Liver (tissue), 9 donors: ENCODE data around the gene GPR22. TPM values are rescaled to one million over a fixed set of nuclear protein-coding genes. Genes with fewer than 3 reads are reported as not detected.

Experiments used
- DNase-seq: peaks from one replicate; pipeline ENCODE4 v3.0.0-alpha.2; 2017; ENCODE audit warnings: low spot score
- H3K27ac ChIP-seq, 2 donors: one replicate each; pipeline ENCODE4 v1.7.0; 2013; ENCODE audit warnings: inconsistent platforms in 2 of 2, low read length in 2 of 2, control low read depth in 1 of 2, low read depth in 1 of 2, mild to moderate bottlenecking in 1 of 2
- H3K27me3 ChIP-seq, 4 donors: one replicate each; pipeline versions ENCODE4 v1.6.1 to v1.7.0; 2013; ENCODE audit warnings: low read length in 3 of 4, inconsistent platforms in 1 of 4, mild to moderate bottlenecking in 1 of 4, moderate library complexity in 1 of 4; ENCODE audit not compliant: control insufficient read depth in 4 of 4, insufficient read depth in 4 of 4
- H3K36me3 ChIP-seq, 4 donors: one replicate each; pipeline versions ENCODE4 v1.6.1 to v1.7.0; 2013; ENCODE audit warnings: low read length in 3 of 4, mild to moderate bottlenecking in 3 of 4, low read depth in 1 of 4, moderate library complexity in 1 of 4; ENCODE audit not compliant: control insufficient read depth in 4 of 4, insufficient read depth in 3 of 4
- H3K4me1 ChIP-seq, 4 donors: one replicate each; pipeline versions ENCODE4 v1.6.1 to v1.7.0; 2013; ENCODE audit warnings: low read length in 3 of 4, mild to moderate bottlenecking in 3 of 4, moderate library complexity in 1 of 4; ENCODE audit not compliant: control insufficient read depth in 4 of 4, insufficient read depth in 4 of 4
- H3K4me3 ChIP-seq, 3 donors: one replicate each; pipeline versions ENCODE4 v1.6.1 to v1.7.0; 2013; ENCODE audit warnings: low read length in 3 of 3, control low read depth in 1 of 3, low read depth in 1 of 3, mild to moderate bottlenecking in 1 of 3
- H3K9ac ChIP-seq, 2 donors: one replicate each; pipeline ENCODE4 v1.7.0; 2013; ENCODE audit warnings: low read length in 2 of 2, mild to moderate bottlenecking in 2 of 2, moderate library complexity in 2 of 2, control low read depth in 1 of 2, low read depth in 1 of 2
- H3K9me3 ChIP-seq, 4 donors: one replicate each; pipeline versions ENCODE4 v1.6.1 to v1.7.0; 2013; ENCODE audit warnings: low read length in 3 of 4; ENCODE audit not compliant: control insufficient read depth in 4 of 4
- CTCF ChIP-seq: fragments of 150-350 bp; IDR thresholded peaks from 2 replicates; pipeline ENCODE4 v1.5.1; 2017; ENCODE audit warnings: improper control_type of control experiment, low read depth, low read length; ENCODE audit not compliant: missing input control
- EGR1 ChIP-seq, 2 donors: IDR thresholded peaks; 2 replicates each; pipeline ENCODE4 v1.6.1; 2016 to 2018; ENCODE audit warnings: antibody characterized with exemption in 2 of 2, low read depth in 2 of 2
- FOXA1 ChIP-seq: IDR thresholded peaks from 2 replicates; pipeline ENCODE4 v1.6.1; 2016; ENCODE audit warnings: antibody characterized with exemption
- FOXA2 ChIP-seq: IDR thresholded peaks from 2 replicates; pipeline ENCODE4 v1.6.1; 2016; ENCODE audit warnings: antibody characterized with exemption
- GABPA ChIP-seq, 2 donors: IDR thresholded peaks in 1 of 2; conservative IDR thresholded peaks in 1 of 2; 2 replicates each; pipeline ENCODE4 v1.6.1; 2016; ENCODE audit warnings: antibody characterized with exemption in 2 of 2, mild to moderate bottlenecking in 1 of 2, moderate library complexity in 1 of 2
- HNF4A ChIP-seq, 2 donors: conservative IDR thresholded peaks; 2 replicates each; pipeline ENCODE4 v1.6.1; 2016; ENCODE audit warnings: antibody characterized with exemption in 2 of 2, mild to moderate bottlenecking in 2 of 2
- HNF4G ChIP-seq: IDR thresholded peaks from 2 replicates; pipeline ENCODE4 v1.6.1; 2016; ENCODE audit warnings: antibody characterized with exemption
- JUND ChIP-seq, 2 donors: IDR thresholded peaks; 2 replicates each; pipeline ENCODE4 v1.6.1; 2016; ENCODE audit warnings: antibody characterized with exemption in 2 of 2
- MAX ChIP-seq: IDR thresholded peaks from 2 replicates; pipeline ENCODE4 v1.6.1; 2016; ENCODE audit warnings: antibody characterized with exemption
- NR2F2 ChIP-seq: IDR thresholded peaks from 2 replicates; pipeline ENCODE4 v1.6.1; 2016; ENCODE audit warnings: antibody characterized with exemption
- RAD21 ChIP-seq, 2 donors: IDR thresholded peaks; 2 replicates each; pipeline ENCODE4 v1.6.1; 2016; ENCODE audit warnings: antibody characterized with exemption in 2 of 2, mild to moderate bottlenecking in 2 of 2
- RXRA ChIP-seq, 2 donors: IDR thresholded peaks; 2 replicates each; pipeline ENCODE4 v1.6.1; 2017 to 2018; ENCODE audit warnings: antibody characterized with exemption in 2 of 2, mild to moderate bottlenecking in 1 of 2
- SP1 ChIP-seq: IDR thresholded peaks from 2 replicates; pipeline ENCODE4 v1.6.1; 2018; ENCODE audit warnings: antibody characterized with exemption, mild to moderate bottlenecking
- TAF1 ChIP-seq: conservative IDR thresholded peaks from 2 replicates; pipeline ENCODE4 v1.6.1; 2016; ENCODE audit warnings: antibody characterized with exemption, mild to moderate bottlenecking
- YY1 ChIP-seq: IDR thresholded peaks from 2 replicates; pipeline ENCODE4 v1.6.1; 2016; ENCODE audit warnings: antibody characterized with exemption, mild to moderate bottlenecking
- WGBS: extraction: QIAGEN DNeasy Blood & Tissue Kit; methylation state at CpG from one replicate; pipeline ENCODE4 v1.1.7; 2013; 5-methylcytosine and 5-hydroxymethylcytosine counted together
- polyA plus RNA-seq, 2 donors: library from polyadenylated mRNA; stranded (reverse) in 1 of 2; unstranded in 1 of 2; fragments of 200-250 nt in 1 of 2; fragments of >200 nt in 1 of 2; fragmentation: Nextera tagmentation in 1 of 2; extraction: Ambion mirVana in 1 of 2; gene quantifications; one replicate each; pipeline versions ENCODE4 v1.2.1 to v1.2.3, GENCODE V29; 2013 to 2015
- total RNA-seq, 2 donors: library from RNA; depleted of rRNA; stranded (reverse); fragments of >200 nt; gene quantifications; one replicate each; pipeline ENCODE4 v1.2.3, GENCODE V29; 2014
- TF ChIP-seq, protein P1 (sequence below): IDR thresholded peaks from 2 replicates; pipeline ENCODE4 v1.6.1; 2016; ENCODE audit warnings: antibody characterized with exemption
- TF ChIP-seq, protein P2 (sequence below): IDR thresholded peaks from 2 replicates; pipeline ENCODE4 v1.6.1; 2016; ENCODE audit warnings: antibody characterized with exemption
- TF ChIP-seq, protein P3 (sequence below): IDR thresholded peaks from 2 replicates; pipeline ENCODE4 v1.6.1; 2016; ENCODE audit warnings: antibody characterized with exemption, mild to moderate bottlenecking
- donor health status: healthy.
- donor health status: healthy.
- donor health status: healthy.
- donor health status: healthy.
- donor health status: healthy.

The GPR22 gene
- total and polyA plus RNA-seq, 4 donors, result 2.1 TPM; not detected in 3

GRCh38 chr7:107467972-107468371 lies 1.9 kb upstream of the GPR22 start:
- H3K27me3 ChIP-seq, result no peaks in the 10 kb centered on the region
- H3K36me3 ChIP-seq, result no peaks in the 10 kb centered on the region
- H3K4me3 ChIP-seq, result no peak overlapping the region
- no peak overlapping the region for H3K27ac ChIP-seq
- no peaks in the 10 kb centered on the region for H3K9me3 ChIP-seq
- no peaks in the 10 kb centered on the region for H3K4me1 ChIP-seq
- TF ChIP-seq HNF4A (conservative IDR thresholded peaks at IDR 0.05) (no peak), GABPA (IDR thresholded peaks at IDR 0.05 in 1 of 2, conservative IDR thresholded peaks at IDR 0.05 in 1 of 2) (no peak), HNF4G (no peak), TAF1 (no peak), JUND (IDR thresholded peaks at IDR 0.05) (no peak), FOXA2 (no peak), YY1 (no peak), NR2F2 (no peak), SP1 (no peak), CTCF (no peak), EGR1 (IDR thresholded peaks at IDR 0.05; ENCODE audit: low read depth in 2 of 2) (no peak), FOXA1 (no peak), RXRA (IDR thresholded peaks at IDR 0.05) (no peak)
- TF ChIP-seq, protein P1, sequence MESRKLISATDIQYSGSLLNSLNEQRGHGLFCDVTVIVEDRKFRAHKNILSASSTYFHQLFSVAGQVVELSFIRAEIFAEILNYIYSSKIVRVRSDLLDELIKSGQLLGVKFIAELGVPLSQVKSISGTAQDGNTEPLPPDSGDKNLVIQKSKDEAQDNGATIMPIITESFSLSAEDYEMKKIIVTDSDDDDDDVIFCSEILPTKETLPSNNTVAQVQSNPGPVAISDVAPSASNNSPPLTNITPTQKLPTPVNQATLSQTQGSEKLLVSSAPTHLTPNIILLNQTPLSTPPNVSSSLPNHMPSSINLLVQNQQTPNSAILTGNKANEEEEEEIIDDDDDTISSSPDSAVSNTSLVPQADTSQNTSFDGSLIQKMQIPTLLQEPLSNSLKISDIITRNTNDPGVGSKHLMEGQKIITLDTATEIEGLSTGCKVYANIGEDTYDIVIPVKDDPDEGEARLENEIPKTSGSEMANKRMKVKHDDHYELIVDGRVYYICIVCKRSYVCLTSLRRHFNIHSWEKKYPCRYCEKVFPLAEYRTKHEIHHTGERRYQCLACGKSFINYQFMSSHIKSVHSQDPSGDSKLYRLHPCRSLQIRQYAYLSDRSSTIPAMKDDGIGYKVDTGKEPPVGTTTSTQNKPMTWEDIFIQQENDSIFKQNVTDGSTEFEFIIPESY, result no peak
- WGBS, result 98% methylated on average over 2 of the region's 2 CpGs
- H3K9ac ChIP-seq, result no peak overlapping the region
- DNase-seq, result no peak

DNA sequence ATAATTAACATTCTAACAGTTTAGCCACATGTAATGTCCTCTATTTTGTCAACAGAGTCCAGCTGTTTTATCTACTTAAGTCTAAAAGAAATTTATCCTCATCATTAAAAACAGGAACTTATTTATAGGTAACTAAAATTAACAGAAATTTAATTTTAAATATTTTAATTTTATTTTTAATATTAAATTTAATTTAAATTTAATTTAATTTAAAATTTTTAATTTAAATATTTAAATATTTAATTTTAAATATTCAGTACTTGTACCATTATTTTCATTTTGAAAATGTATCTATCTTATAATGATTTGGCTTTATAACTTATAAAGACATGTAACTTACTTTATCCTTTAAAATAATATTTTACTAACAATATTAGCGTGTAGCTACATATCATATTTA lies 1.0 kb upstream of the GPR22 start:
- Histone ChIP-seq H3K9me3 (no peaks in the 10 kb centered on the region), H3K9ac (no peak overlapping the region), H3K27ac (no peak overlapping the region), H3K4me1 (no peaks in the 10 kb centered on the region), H3K4me3 (no peak overlapping the region), H3K36me3 (no peaks in the 10 kb centered on the region), H3K27me3 (no peaks in the 10 kb centered on the region)
- TF ChIP-seq, protein P1, result no peak
- TF ChIP-seq HNF4G (no peak), HNF4A (conservative IDR thresholded peaks at IDR 0.05) (no peak), RXRA (IDR thresholded peaks at IDR 0.05) (no peak), CTCF (no peak), YY1 (no peak), SP1 (no peak), NR2F2 (no peak), JUND (IDR thresholded peaks at IDR 0.05) (no peak), FOXA2 (no peak), EGR1 (IDR thresholded peaks at IDR 0.05; ENCODE audit: low read depth in 2 of 2) (no peak), RAD21 (IDR thresholded peaks at IDR 0.05) (no peak), GABPA (IDR thresholded peaks at IDR 0.05 in 1 of 2, conservative IDR thresholded peaks at IDR 0.05 in 1 of 2) (no peak), MAX (no peak)
- TF ChIP-seq, protein P2, sequence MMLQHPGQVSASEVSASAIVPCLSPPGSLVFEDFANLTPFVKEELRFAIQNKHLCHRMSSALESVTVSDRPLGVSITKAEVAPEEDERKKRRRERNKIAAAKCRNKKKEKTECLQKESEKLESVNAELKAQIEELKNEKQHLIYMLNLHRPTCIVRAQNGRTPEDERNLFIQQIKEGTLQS, result no peak
- TF ChIP-seq, protein P3, sequence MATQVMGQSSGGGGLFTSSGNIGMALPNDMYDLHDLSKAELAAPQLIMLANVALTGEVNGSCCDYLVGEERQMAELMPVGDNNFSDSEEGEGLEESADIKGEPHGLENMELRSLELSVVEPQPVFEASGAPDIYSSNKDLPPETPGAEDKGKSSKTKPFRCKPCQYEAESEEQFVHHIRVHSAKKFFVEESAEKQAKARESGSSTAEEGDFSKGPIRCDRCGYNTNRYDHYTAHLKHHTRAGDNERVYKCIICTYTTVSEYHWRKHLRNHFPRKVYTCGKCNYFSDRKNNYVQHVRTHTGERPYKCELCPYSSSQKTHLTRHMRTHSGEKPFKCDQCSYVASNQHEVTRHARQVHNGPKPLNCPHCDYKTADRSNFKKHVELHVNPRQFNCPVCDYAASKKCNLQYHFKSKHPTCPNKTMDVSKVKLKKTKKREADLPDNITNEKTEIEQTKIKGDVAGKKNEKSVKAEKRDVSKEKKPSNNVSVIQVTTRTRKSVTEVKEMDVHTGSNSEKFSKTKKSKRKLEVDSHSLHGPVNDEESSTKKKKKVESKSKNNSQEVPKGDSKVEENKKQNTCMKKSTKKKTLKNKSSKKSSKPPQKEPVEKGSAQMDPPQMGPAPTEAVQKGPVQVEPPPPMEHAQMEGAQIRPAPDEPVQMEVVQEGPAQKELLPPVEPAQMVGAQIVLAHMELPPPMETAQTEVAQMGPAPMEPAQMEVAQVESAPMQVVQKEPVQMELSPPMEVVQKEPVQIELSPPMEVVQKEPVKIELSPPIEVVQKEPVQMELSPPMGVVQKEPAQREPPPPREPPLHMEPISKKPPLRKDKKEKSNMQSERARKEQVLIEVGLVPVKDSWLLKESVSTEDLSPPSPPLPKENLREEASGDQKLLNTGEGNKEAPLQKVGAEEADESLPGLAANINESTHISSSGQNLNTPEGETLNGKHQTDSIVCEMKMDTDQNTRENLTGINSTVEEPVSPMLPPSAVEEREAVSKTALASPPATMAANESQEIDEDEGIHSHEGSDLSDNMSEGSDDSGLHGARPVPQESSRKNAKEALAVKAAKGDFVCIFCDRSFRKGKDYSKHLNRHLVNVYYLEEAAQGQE, result no peak
- DNase-seq, result no peak
- 97% methylated on average over 1 of the region's 1 CpG for WGBS
